ENCODE data around the gene TBC1D1.

Gene TBC1D1

DNA sequence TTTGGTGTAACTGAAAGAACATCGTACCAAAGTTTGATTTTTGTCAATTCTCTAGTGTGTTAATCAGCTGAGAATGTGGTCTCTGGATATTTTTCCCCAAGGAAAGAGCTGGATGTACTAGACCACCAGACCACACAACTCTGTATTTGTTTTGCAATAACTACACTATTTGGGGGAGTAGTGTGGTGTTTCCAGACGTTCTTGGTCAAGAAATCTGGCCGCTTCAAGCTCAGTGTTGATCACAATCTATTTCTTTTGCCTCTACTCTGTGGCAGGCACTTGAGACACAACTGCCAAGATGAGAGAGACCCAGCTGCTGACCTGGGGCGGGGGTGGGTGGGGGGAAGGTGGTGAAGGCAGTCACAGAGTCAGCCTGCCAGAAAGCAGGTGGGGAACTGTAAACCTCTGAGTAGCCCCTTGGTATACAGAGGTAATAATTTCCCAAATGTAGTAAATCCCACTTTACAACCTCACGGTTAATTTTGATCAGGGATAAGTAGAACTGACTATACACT lies 99.9 kb downstream of the TBC1D1 start:
- DNase-seq (ENCODE audit: low read depth) = no peak

DNA sequence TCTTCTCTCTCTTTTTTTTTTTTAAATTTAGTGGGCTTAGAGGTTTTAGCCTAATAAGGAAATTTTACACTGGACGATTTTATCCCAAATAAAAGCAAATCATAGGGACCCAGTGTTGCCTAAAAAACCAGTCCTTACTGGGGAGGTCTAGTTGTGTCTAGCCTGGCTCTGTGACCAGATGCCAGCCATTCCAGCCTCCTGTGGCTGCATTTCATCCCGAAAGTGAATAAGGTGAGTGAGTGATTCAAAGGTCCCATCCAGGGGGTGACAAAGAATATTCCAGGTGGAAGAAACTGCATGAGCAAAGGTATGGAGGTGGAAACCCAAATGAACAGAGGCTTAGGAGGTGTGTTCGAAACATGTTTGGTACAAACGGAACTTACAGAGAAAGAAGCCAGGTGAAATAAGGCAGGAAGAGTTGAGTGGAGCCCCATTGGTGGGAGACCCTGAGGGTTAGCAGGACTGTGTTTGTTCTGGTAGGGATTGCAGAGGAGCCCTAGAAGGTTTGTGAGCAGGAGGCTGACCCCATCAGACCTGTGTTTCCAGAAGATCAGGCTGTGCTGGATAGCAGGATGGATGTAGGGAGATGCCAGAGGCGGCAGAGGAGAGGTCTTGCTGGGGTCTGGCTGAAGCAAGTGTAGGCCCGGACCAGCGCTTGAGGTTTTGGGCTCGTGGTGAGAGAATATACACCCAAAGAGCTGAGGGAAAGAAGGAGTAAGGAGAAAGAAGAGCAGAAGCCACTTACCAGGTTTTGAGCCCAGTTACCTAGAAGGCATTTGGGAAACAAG lies 100.9 kb downstream of the TBC1D1 start:
- no peak for DNase-seq (ENCODE audit: low read depth)

DNA sequence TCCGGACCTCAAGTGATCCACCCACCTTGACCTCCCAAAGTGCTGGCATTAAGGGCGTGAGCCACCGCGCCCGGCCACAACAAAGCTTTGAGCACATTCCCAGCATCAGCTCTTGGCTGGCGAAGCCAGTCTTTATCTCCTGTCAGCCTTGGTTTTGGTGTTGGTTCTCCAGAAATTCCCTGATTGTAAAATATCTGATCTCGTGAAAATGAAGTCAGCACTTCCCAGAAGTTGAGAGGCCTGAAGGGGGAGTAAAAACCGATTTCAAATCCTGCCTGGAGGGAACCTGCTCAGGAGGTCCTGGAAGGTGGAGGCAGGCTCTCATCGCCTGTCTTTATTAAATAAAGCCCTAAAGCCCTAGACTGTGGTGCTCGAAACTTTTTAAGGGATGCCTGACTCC lies 102.9 kb downstream of the TBC1D1 start:
- DNase-seq (ENCODE audit: low read depth) = no peak

DNA sequence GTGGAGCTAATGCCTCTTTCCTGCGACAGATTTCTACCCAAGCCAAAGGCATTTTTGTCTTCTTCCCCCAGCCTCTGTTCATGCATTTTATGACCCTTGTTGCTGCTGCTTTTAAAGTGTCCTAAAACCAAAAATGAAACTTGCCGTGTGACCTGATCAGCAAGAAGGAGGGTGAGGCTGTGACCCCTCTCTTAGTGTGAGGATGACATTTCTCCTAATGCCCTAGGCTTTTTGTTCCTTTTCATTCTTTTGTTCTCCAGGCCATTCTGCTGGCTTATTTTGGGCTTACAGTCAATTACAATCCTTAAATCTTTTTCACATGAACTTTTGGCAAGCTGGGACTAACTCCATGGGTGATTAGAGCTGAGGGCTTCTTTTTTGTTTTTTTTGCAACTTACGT lies 103.7 kb downstream of the TBC1D1 start:
- no peak for DNase-seq (ENCODE audit: low read depth)

DNA sequence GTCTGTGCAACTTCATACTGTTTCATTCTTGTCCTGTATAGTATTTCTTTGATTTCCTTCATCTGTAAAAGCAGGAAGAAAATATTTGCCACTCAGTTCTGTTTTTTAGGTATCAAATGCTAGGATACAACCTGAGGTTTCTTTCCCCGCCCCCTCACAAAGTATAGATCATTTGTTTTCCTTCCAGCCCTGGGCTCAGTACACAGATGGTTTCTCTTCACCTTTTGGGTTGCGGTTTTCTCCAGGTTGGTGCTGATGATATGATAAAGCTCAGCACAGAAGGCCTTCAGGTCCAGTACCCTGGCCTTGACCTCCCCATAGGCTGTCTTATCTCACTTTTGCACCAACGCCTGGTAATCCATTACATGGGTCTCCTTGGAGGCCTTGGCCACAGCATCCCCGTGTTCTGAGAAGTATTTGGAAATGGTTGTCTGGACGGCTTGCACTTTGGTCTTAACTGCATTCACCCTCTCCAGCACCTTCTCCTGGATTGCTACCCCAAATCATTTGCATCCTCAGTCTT lies 104.5 kb downstream of the TBC1D1 start:
- DNase-seq (ENCODE audit: low read depth) = no peak

DNA sequence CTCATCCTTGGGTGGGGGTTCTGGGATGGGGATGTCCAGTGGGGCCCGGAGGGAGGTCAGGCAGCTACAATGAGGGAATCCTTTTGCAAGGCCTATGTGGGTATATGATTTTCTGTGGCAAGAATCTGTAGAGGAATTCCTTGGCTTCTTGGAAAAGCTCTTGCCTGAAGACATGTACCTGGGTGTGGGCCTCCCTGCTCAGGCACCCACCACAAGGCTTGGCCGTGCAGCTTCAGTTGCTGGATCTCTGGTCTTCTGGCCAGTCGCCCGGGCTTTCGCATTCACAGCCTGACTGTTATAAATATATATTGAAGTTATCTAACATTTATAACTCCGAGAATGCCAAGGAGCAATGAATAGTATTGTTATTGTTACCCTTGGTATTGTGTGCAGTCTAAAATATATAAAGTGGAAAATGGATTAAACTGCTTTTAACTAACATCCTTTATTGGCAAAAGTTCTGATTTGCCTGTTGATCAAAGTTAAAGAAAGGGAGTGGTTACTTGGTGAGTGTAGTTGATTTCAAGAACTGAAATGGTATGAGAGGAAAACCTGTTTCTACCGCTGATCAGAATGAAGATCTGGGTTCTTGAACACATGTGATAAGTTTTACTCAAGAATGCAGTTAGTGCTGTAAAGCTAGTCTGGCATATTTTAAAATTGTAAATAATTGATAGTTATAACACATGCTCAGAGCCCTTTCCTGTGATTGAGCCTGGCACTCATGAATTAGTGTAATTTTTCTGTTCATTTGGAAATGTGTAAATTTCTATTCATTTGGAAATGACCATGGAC lies 105.3 kb downstream of the TBC1D1 start:
- no peak for DNase-seq (ENCODE audit: low read depth)

DNA sequence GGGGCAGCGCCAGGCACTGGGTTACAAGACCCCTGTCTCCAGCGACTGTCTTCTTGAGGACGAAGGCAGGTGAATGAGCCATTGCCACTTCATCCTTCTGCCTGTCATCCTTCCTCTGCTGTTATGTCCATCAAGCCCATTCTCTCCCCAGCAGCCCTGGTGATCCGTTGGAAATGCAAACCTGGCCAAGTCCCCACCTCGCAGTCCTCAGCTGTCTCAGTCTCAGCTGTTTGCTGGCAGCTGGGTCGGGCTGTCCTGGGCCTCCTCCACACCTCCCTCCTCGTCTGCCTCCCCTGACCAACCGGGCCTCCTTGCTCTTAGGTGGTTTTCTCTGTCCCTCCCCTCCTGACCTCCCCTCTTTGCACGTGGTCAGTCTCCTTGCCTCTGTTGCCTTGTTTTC lies 107.3 kb downstream of the TBC1D1 start:
- DNase-seq (ENCODE audit: low read depth) = no peak

DNA sequence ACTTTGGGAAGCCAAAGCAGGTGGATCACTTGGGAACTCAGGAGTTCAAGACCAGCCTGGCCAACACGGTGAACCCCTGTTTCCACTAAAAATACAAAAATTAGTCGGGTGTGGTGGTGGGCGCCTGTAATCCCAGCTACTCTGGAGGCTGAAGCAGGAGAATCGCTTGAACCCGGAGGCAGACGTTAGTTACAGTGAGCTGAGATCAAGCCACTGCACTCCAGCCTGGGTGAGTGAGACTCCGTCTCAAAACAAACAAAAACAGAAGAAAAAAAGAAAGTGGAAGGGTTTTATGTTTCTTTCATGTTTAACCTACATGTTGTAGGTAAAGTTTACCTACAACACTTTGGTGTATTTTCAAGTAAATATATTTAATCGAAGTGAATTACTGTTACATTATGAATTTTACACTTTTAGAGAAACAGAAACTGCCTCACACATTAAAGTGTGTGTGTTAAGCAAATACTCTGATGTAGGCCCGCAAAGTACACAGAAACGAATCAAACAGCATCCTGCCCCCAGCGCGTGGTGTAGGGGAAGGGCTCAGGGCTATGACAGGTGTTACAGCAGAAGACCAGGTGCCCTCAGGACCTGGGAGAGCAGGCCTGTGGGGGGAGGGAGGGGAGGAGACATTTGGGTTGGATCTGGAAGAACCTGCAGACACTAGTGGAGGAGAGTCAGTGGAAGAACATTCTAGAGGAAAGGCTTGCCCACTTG lies 108.3 kb downstream of the TBC1D1 start:
- no peak for DNase-seq (ENCODE audit: low read depth)

DNA sequence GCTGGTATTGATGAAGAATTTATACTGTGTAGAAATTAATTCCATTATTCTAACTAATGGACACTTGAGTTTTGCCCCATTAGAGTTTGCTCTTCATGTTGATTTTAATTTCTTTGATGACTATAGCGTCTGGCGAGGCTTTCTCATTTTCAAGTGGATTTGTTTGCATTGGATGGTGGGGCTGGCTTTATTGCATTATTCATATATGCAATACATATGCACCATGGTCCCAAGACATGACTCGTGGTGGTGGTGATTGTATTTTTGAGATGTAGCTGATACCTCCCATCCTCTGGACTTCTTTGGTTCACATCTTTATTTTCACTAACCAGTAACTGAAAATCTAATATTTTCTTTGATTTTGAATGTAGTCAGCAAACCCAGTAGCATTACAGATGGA lies 109.1 kb downstream of the TBC1D1 start:
- no peak for DNase-seq (ENCODE audit: low read depth)

DNA sequence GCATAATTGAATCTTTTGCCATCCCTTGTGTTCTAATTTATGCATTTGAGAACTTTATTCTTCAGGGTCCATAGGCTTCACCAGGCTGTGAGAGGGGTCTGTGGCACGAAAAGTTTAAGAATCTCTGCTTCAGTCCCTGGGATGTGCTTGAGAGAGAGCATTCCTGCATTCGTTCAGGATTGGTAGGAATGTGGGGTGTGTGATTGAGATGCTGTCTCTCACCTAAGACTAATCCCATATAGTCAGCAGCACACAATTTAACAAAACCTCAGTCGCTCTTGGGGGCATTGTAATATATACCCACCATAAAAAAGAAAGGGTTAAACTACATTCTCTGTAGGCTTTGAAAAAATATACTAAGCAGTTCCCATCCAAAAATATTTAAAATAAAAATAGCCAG lies 111.0 kb downstream of the TBC1D1 start:
- DNase-seq (ENCODE audit: low read depth) = no peak

DNA sequence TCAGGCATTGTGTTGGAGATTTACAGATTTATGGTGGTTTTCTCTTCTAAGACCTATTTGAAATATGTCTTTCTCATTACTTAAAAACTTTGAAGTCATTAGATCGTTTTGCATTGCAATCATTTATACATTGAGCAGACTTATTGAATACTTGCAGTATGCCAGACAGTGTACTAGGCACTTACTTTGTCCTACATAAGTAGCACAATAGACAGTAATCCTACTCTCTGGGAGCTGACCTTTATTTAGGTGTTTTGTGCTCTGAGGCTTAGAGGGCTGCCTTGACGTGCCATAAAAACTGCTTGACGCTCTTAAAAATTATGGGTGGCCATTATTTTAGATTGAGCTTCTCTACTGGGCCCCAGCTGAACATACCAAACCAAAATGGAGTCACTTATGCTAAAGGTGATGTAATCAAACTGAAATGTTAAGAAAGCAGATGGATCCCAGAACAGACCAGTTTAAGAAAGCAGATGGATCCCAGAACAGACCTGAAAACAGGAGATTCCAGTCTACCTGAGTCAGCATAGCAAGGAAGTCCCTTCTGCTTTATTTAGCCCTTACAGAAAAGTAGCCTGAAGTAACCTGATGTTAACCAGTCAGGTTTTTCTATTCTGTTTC lies 111.7 kb downstream of the TBC1D1 start:
- DNase-seq (ENCODE audit: low read depth) = no peak

DNA sequence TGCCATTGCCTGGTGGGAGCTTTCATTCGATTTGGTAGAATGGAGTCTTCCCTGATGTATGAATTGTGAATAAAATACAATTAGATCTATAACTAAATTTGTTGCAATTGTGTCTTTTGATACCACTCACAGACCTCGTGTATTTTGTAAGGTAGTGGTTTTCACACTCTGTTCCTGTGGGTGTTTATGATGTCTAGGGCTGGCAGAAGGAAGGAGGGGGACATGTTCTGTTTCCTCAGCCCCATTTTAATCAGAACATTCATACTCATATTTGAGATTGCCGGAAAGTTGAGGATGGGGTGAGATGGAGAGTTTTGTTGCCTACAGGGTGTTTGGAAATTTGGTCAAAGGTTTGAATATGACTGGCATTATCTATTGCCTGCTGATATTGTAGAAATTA lies 112.2 kb downstream of the TBC1D1 start:
- DNase-seq (ENCODE audit: low read depth) = no peak

DNA sequence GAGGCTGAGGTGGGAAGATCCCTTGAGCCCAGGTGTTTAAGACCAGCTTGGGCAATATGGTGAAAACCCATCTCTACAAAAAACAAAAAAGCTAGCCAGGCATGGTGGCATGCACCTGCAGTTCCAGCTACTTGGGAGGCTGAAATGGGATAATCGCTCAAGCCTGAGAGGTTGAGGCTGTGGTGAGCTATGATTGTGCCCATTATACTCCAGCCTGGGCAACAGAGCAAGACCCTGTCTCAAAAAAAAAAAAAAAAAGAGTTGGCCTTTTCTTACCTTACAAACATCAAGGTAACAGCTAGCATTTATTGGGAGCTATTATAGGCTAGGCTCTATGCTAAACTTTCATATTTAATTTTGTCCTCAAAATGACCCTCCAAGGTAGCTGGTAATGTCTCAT lies 112.7 kb downstream of the TBC1D1 start:
- DNase-seq (ENCODE audit: low read depth) = no peak

DNA sequence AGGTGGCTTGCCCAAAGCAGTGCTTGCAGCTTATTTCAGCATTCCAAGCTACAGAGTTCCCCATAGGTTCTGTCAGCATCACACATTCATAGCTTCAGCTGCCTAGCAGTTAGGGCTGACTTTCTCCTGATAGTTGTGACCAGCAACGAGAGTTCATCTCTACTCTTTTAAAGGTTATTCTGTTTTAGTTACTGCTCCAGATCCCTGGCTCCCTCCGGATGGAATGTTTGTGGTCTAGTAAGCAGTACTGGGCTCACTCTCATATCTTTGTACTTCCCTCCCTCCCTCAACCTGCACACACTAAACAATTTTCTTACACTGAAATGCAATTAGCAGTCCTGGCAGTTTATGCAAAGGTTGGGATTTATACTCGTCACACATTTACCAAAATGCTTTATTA lies 113.2 kb downstream of the TBC1D1 start:
- DNase-seq (ENCODE audit: low read depth) = no peak

DNA sequence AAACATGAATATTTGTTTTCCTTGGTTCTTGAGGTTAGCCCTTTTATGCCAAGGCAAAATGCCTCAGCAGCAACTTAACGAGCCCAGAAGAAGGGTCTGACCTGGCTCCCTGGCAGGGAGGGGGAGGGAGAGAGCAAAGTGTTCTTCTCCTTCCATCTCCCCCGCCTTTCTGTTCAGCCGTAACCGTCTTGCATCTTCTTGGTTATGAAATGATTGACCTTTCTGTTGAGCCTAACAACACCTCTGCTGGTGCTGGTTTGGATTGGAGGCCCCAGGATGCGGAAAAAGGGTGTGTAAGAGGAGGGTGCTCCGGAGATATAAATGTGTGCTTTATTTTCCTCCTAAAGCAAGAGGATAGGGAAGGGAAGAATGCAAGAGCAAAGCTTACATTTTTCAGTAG lies 114.0 kb downstream of the TBC1D1 start:
- DNase-seq (ENCODE audit: low read depth) = no peak

DNA sequence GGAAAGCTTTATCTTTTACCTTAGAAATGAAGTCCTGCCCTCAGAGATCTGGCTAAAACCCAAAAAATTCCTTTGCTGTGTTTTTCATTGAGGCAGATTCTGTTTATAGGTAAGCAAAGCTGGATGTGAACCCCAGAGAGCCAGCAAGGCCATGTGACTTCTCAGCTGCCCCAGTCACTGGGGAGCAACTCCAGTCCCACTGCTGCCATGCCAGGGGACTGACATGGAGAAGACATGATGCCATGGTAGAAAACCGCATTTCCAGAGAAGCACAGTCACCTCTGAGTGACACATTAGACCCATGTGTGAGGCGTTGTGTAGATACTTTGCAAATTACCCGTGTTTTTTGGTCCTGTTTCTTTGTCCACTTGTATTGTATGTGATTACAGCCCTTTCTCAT lies 114.8 kb downstream of the TBC1D1 start:
- DNase-seq (ENCODE audit: low read depth) = no peak

DNA sequence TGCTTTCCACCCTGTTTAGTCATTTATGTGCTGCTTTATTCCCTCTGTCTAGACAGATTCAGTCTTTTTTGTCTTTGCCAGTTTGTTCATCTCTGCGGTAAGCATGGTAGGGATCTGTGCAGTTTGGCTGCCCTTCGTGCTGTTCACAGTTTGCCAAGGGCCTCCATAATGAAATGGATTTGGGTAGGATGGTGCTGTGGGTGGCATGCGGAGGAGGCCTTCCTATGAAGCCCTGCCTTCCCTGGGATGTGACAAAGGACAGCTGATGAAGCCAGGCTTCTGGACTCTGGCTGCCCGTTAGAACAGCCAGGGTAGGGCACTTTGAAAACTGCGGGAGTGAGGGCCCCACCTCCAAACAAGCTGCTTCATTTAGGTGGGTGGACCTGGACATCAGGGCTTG lies 116.8 kb downstream of the TBC1D1 start:
- no peak for DNase-seq (ENCODE audit: low read depth)

DNA sequence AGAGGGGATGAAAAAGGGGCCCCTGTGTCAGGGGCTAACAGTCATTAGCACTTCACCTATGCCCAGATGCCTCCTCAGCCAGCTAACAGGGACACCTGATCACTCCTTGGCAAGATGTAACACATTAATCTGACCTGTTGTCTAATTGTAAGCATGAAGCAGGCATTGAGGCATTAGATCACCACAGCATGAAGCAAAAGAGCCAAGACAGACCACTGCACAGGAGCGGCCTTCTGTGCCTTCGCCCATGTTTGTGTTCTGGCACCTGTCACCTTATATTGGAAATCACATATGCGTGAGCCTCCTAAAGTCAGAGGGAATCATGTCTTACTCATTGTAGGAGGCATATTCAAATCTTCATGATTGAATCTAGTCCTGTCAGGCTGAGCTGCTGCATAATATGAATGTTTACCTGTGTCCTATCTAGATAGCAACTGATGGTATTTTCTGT lies 117.7 kb downstream of the TBC1D1 start:
- no peak for DNase-seq (ENCODE audit: low read depth)

DNA sequence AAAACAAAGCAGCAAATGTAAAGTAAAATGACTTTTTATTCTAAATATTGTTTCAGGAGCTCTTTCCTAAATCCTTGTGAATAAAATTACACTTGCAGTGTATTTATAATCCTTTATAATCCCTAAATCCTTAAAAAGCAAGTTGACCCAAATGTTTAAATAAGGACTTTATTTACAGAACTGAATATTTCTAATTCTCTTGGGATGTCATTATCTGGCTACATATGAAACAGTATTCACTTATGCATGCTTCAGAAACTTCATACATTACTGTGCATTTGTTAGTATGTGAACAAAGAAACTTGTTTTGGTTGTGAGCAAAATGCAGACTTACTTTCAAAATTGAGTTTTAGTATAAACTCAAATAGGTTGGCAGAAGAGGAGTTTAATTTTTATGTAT lies 118.5 kb downstream of the TBC1D1 start:
- DNase-seq (ENCODE audit: low read depth) = no peak

DNA sequence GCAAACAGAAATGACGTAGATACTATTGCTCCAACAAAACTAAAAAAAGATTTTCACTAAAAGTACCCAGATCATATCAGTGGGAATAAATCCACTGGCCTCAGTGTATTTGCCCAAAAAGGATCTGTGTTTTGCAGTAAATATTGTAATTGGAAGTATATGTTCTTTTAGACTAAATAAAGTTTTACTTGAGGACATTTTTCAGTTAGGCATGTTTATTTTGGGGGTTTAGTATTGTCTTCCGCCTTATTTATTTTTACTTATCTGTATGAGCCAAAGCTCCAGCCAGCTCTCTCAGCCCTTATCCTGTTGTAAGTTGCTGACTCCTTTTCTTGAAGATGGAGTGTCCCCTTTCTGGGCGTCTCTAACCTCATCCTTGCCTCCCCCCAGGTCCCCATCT lies 119.1 kb downstream of the TBC1D1 start:
- DNase-seq (ENCODE audit: low read depth) = no peak

DNA sequence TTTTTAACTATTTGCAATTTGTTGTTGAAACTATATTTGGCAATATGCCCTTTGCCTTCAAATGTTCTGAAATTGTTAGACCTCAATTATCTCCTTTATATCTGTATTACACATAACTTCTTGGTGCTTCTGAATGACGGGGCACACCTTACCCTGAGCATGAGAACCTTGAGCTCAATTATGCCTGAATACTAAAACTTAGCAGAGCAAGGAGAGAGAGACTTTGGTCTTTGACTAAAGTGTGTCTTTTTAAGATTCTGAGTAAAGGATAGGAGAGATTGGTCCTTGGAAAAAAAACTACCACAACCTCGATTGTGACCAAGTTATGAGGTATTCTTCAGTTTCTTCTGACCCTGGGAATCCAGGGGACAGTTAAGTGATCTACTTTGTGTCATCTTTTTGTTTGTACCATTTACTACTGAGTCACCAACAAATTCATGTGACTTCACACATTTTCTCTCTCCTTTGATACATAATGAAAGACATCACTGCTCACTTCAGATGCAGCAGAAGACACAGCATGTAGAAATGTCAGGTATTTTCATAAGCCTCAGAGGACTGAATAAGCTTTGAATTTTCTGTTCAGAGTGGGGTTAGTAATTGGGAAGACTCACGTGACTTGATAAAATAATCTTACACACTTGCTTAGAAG lies 120.8 kb downstream of the TBC1D1 start:
- no peak for DNase-seq (ENCODE audit: low read depth)

All from GM04503 (cell line).